HL-60 (cell line): ENCODE measurements around the gene QRICH1.

Source experiments
- TF ChIP-seq, protein P1 (sequence below): IDR thresholded peaks from one replicate; pipeline ENCODE4 v1.5.1; 2011; ENCODE audit warnings: low read length, control low read depth, inconsistent platforms; ENCODE audit not compliant: insufficient read depth
- TF ChIP-seq, protein P2 (sequence below): IDR thresholded peaks from 2 replicates; pipeline ENCODE4 v1.6.1; 2012; ENCODE audit warnings: low read depth; ENCODE audit not compliant: insufficient replicate concordance

DNA sequence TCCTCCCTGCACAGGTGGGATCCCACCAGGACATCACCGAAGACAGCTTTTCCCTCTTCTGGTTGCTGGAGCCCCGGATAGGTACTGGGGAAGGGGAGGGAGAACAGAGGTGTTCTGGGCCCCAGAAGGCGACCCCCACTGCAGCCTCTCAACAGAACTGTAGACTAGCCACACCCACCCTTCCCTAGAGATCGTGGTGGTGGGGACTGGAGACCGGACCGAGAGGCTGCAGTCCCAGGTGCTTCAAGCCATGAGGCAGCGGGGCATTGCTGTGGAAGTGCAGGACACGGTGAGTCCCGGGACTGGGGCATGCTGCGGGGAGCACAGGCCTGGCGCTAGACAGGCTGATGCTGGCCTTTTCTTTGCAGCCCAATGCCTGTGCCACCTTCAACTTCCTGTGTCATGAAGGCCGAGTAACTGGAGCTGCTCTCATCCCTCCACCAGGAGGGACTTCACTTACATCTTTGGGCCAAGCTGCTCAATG is 71.1 kb downstream of the QRICH1 start:
- TF ChIP-seq, protein P1, sequence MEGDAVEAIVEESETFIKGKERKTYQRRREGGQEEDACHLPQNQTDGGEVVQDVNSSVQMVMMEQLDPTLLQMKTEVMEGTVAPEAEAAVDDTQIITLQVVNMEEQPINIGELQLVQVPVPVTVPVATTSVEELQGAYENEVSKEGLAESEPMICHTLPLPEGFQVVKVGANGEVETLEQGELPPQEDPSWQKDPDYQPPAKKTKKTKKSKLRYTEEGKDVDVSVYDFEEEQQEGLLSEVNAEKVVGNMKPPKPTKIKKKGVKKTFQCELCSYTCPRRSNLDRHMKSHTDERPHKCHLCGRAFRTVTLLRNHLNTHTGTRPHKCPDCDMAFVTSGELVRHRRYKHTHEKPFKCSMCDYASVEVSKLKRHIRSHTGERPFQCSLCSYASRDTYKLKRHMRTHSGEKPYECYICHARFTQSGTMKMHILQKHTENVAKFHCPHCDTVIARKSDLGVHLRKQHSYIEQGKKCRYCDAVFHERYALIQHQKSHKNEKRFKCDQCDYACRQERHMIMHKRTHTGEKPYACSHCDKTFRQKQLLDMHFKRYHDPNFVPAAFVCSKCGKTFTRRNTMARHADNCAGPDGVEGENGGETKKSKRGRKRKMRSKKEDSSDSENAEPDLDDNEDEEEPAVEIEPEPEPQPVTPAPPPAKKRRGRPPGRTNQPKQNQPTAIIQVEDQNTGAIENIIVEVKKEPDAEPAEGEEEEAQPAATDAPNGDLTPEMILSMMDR, result no peak
- TF ChIP-seq, protein P2, sequence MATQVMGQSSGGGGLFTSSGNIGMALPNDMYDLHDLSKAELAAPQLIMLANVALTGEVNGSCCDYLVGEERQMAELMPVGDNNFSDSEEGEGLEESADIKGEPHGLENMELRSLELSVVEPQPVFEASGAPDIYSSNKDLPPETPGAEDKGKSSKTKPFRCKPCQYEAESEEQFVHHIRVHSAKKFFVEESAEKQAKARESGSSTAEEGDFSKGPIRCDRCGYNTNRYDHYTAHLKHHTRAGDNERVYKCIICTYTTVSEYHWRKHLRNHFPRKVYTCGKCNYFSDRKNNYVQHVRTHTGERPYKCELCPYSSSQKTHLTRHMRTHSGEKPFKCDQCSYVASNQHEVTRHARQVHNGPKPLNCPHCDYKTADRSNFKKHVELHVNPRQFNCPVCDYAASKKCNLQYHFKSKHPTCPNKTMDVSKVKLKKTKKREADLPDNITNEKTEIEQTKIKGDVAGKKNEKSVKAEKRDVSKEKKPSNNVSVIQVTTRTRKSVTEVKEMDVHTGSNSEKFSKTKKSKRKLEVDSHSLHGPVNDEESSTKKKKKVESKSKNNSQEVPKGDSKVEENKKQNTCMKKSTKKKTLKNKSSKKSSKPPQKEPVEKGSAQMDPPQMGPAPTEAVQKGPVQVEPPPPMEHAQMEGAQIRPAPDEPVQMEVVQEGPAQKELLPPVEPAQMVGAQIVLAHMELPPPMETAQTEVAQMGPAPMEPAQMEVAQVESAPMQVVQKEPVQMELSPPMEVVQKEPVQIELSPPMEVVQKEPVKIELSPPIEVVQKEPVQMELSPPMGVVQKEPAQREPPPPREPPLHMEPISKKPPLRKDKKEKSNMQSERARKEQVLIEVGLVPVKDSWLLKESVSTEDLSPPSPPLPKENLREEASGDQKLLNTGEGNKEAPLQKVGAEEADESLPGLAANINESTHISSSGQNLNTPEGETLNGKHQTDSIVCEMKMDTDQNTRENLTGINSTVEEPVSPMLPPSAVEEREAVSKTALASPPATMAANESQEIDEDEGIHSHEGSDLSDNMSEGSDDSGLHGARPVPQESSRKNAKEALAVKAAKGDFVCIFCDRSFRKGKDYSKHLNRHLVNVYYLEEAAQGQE, result no peak
